KMS-11 (cell line): Measurements from ENCODE around the gene NSMCE3.
A peak's percentile ranks its signal among the peaks of the same experiment; 100 is the strongest.

ENCODE experiments used
- H2AFZ ChIP-seq: fragments of 200-600 bp; sonication (generic); 2 replicates; pipeline ENCODE4 v1.6.1; 2016; ENCODE audit warnings: antibody characterized with exemption, mixed run types, low read depth
- H3K27ac ChIP-seq: fragments of 200-600 bp; sonication (generic); 2 replicates; pipeline ENCODE4 v1.6.1; 2016; ENCODE audit warnings: mild to moderate bottlenecking, mixed run types
- H3K27me3 ChIP-seq: fragments of 200-600 bp; sonication (generic); 2 replicates; pipeline ENCODE4 v1.6.1; 2017; ENCODE audit warnings: mild to moderate bottlenecking, low read depth, mixed run types, moderate library complexity; ENCODE audit not compliant: insufficient read depth
- H3K36me3 ChIP-seq: fragments of 200-600 bp; sonication (generic); 2 replicates; pipeline ENCODE4 v1.6.1; 2017; ENCODE audit warnings: mild to moderate bottlenecking, mixed run types; ENCODE audit not compliant: insufficient read depth
- H3K4me1 ChIP-seq: fragments of 200-600 bp; sonication (generic); 2 replicates; pipeline ENCODE4 v1.6.1; 2016; ENCODE audit warnings: mild to moderate bottlenecking, low read depth, mixed run types; ENCODE audit not compliant: poor library complexity, severe bottlenecking
- H3K4me2 ChIP-seq: fragments of 200-600 bp; sonication (generic); 2 replicates; pipeline ENCODE4 v1.7.0; 2016; ENCODE audit warnings: mild to moderate bottlenecking, mixed run types
- H3K4me3 ChIP-seq: fragments of 200-600 bp; sonication (generic); IDR thresholded peaks from 2 replicates; pipeline ENCODE4 v1.6.1; 2017; ENCODE audit warnings: low read depth, low read length, mixed read lengths; ENCODE audit not compliant: insufficient read depth
- H3K79me2 ChIP-seq: fragments of 200-600 bp; sonication (generic); 2 replicates; pipeline ENCODE4 v1.6.1; 2016; ENCODE audit warnings: low read depth, mixed run types; ENCODE audit not compliant: insufficient read depth
- H3K9ac ChIP-seq: fragments of 200-600 bp; sonication (generic); 2 replicates; pipeline ENCODE4 v1.6.1; 2016; ENCODE audit warnings: mild to moderate bottlenecking, mixed run types
- H4K20me1 ChIP-seq: fragments of 200-600 bp; sonication (generic); 2 replicates; pipeline ENCODE4 v1.6.1; 2016; ENCODE audit warnings: mild to moderate bottlenecking, mixed run types; ENCODE audit not compliant: insufficient read depth
- CTCF ChIP-seq: fragments of 200-600 bp; sonication (generic); conservative IDR thresholded peaks from 2 replicates; pipeline ENCODE4 v1.6.1; 2017; ENCODE audit warnings: low read depth, mild to moderate bottlenecking, antibody characterized with exemption, low read length, moderate library complexity, mixed read lengths

The NSMCE3 gene

GRCh38 chr15:29270976-29271375, 1.4 kb upstream of the NSMCE3 start:
- H3K9ac ChIP-seq, result peak overlapping the region; percentile 90; the same call in 1 of the 2 replicates
- H2AFZ ChIP-seq, result peak overlapping the region; percentile 79; the same call in 1 of the 2 replicates
- peaks cover 7% of the 10 kb centered on the region for H3K79me2 ChIP-seq
- H3K4me2 ChIP-seq, result peak overlapping the region; percentile 70
- peaks cover 24% of the 10 kb centered on the region for H3K4me1 ChIP-seq
- no peaks in the 10 kb centered on the region for H4K20me1 ChIP-seq
- TF ChIP-seq CTCF, result no peak
- H3K36me3 ChIP-seq, result no peaks in the 10 kb centered on the region
- H3K27ac ChIP-seq, result peak overlapping the region; percentile 86
- H3K27me3 ChIP-seq, result no peaks in the 10 kb centered on the region
- H3K4me3 ChIP-seq, result no peak overlapping the region

GRCh38 chr15:29270169-29270955, 740 bp upstream of the NSMCE3 start:
- H3K4me2 ChIP-seq, result peak overlapping the region; percentile 70
- no peaks in the 10 kb centered on the region for H3K27me3 ChIP-seq
- H2AFZ ChIP-seq, result peak overlapping the region; percentile 79
- H3K79me2 ChIP-seq, result peaks cover 7% of the 10 kb centered on the region
- H3K9ac ChIP-seq, result peak overlapping the region; percentile 90
- H3K4me3 ChIP-seq, result no peak overlapping the region
- H3K4me1 ChIP-seq, result peaks cover 24% of the 10 kb centered on the region
- H3K27ac ChIP-seq, result peak overlapping the region; percentile 86
- H4K20me1 ChIP-seq, result no peaks in the 10 kb centered on the region
- no peaks in the 10 kb centered on the region for H3K36me3 ChIP-seq
- TF ChIP-seq CTCF, result no peak

GRCh38 chr15:29268706-29269484, 727 bp downstream of the NSMCE3 start:
- Histone ChIP-seq H2AFZ (peak overlapping the region; percentile 79), H3K27ac (peak overlapping the region; percentile 86)
- no peak for TF ChIP-seq CTCF

GRCh38 chr15:29266052-29266582, 3.5 kb downstream of the NSMCE3 start:
- H3K4me3 ChIP-seq, result no peak overlapping the region
- no peak for TF ChIP-seq CTCF
- H3K27ac ChIP-seq, result no peak overlapping the region
- H3K4me2 ChIP-seq, result no peak overlapping the region
- no peaks in the 10 kb centered on the region for H4K20me1 ChIP-seq
- H3K27me3 ChIP-seq, result no peaks in the 10 kb centered on the region
- H3K9ac ChIP-seq, result no peak overlapping the region
- H3K36me3 ChIP-seq, result no peaks in the 10 kb centered on the region
- no peak overlapping the region for H2AFZ ChIP-seq
- peaks cover 7% of the 10 kb centered on the region for H3K79me2 ChIP-seq
- peaks cover 18% of the 10 kb centered on the region for H3K4me1 ChIP-seq

More at GRCh38 chr15:29268706-29269484, 727 bp downstream of the NSMCE3 start:
- Histone ChIP-seq H4K20me1 (no peaks in the 10 kb centered on the region), H3K9ac (peak overlapping the region; percentile 90), H3K27me3 (no peaks in the 10 kb centered on the region), H3K79me2 (peaks cover 7% of the 10 kb centered on the region), H3K4me3 (no peak overlapping the region), H3K4me1 (peaks cover 24% of the 10 kb centered on the region), H3K36me3 (no peaks in the 10 kb centered on the region), H3K4me2 (peak overlapping the region; percentile 70)
